IPS-18c (cell line): ENCODE data around the gene TTL.
"Not testable (repeated sequence)": the region's sequence is repeated elsewhere in the genome, so short reads cannot be mapped to it uniquely, and the experiment has no call there.

ENCODE experiments used
- H3K4me3 ChIP-seq: 2 replicates; pipeline ENCODE4 v1.7.0; 2013; ENCODE audit warnings: low read depth, mild to moderate bottlenecking, low read length, moderate library complexity; ENCODE audit not compliant: insufficient read depth
- H3K9me3 ChIP-seq: one replicate; pipeline ENCODE4 v1.6.1; 2013; ENCODE audit warnings: mild to moderate bottlenecking, low read length, moderate library complexity; ENCODE audit not compliant: control insufficient read depth, insufficient read depth

Gene TTL

DNA sequence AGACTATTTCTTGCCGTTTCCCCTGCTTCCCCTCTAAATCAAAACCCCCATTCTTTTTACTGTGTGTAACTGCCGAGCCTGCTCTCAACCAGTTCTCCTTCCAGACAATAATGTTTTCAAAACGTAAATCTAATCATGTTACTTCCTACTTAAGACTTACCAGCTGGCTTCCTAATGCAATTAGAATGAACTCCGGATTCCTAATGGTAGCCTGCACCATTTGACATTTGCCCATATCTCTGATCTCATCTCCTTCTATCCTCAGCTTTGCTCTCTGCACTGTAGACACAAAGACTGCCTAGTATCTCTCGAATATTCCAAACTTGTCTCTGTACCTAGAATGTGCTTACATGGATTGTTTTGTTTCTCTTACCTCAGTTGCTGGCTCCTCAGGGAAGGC, 12.9 kb downstream of the TTL start:
- no peak overlapping the region for H3K4me3 ChIP-seq

DNA sequence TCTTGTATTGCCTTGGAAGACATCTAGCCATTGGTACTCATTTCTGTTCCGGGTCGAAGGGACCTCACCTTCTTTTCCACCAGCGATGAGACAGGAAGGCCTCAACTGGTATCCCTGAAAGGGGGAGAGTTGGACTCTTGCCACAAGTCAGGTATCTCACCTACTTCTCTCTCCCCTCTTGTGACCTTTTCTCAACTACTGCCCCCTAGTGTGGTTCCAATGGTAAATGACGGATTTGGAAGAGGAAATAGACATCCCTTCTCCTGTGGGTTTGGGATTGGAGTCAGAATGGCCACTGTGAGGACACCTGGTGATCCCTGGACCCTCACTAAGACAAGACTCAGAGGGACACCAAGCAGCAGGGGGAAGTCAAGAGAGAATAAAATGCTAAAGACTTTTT, 13.9 kb downstream of the TTL start:
- not testable (repeated sequence) for H3K4me3 ChIP-seq, H3K9me3 ChIP-seq

More for the DNA sequence above, 12.9 kb downstream of the TTL start:
- H3K9me3 ChIP-seq = no peaks in the 10 kb centered on the region

DNA sequence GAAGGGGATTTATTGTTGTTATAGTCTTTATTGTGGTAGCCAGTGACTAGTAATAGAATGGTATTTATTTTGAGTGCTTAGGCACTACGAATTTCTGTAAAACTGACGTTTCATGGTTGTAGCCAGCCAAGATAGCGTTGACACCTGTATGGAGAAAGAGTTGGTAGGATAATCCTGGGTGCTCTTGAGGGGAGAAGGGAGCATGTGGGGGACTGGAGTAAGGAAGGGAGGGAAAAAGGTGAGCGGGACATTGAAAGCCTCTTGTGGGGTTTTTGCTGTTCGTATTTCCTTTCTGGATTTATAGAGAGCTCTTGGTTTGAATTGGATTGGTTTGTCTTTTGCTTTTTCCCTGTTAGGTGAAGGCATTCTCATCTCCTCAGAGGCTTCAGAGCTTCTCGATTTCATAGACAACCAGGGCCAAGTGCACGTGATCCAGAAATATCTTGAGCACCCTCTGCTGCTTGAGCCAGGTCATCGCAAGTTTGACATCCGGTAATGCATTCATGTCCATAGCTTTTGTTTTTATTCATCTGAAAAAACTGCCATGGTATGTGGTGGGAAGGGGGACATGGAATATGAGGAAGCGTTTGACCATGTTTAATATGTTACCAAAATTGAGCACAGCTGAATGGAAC, 19.0 kb downstream of the TTL start:
- not testable (repeated sequence) for H3K4me3 ChIP-seq, H3K9me3 ChIP-seq

DNA sequence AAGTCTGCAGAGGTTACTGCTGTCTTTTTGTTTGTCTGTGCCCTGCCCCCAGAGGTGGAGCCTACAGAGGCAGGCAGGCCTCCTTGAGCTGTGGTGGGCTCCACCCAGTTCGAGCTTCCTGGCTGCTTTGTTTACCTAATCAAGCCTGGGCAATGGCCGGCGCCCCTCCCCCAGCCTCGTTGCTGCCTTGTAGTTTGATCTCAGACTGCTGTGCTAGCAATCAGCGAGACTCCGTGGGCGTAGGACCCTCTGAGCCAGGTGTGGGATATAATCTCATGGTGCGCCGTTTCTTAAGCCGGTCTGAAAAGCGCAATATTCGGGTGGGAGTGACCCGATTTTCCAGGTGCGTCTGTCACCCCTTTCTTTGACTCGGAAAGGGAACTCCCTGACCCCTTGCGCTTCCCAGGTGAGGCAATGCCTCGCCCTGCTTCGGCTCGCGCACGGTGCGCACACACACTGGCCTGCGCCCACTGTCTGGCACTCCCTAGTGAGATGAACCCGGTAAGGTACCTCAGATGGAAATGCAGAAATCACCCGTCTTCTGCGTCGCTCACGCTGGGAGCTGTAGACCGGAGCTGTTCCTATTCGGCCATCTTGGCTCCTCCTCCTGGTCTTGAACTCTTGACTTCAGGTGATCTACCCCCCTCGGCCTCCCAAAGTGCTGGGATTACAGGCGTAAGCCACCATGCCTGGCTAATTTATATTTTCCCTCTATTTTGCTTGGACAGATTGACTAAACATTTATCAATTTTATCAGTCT, 27.5 kb downstream of the TTL start:
- not testable (repeated sequence) for H3K9me3 ChIP-seq, H3K4me3 ChIP-seq

DNA sequence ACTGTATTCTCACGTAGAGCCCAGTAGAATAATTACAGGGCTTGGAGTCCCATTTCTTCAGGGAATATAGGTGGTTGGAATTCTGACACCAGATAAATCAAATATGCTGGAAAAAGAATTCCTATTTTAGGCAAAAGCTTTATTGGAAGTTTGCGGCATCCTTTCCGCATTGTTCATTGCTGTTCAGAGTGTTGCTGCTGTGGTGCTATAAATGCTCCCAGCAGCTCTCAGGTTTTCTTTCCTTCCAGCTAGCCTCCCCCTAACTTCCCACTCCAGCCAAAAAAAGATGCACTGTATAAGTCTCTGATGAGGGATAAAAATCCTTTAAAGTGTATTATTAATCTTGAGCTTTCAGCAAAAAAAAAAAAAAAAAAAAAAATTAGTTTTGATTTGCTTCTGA, 34.8 kb downstream of the TTL start:
- no peak overlapping the region for H3K4me3 ChIP-seq

DNA sequence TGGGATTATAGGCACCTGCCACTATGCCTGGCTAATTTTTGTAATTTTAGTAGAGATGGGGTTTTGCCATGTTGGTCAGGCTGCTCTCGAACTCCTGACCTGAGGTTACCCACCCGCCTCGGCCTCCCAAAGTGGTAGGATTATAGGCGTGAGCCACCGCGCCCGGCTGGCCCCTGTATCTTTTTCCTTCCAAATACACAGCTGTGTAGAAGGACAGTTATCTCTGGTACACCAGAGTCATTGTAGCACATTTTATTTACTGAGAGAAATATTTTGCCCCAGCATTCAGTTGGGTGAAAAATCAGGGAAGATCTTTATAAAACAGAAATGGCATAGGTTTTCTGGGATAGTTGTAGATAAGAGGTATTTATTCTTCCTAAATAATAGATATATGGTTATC, 36.9 kb downstream of the TTL start:
- Histone ChIP-seq H3K4me3 (no peak overlapping the region), H3K9me3 (no peaks in the 10 kb centered on the region)

More for the DNA sequence above, 34.8 kb downstream of the TTL start:
- no peaks in the 10 kb centered on the region for H3K9me3 ChIP-seq

DNA sequence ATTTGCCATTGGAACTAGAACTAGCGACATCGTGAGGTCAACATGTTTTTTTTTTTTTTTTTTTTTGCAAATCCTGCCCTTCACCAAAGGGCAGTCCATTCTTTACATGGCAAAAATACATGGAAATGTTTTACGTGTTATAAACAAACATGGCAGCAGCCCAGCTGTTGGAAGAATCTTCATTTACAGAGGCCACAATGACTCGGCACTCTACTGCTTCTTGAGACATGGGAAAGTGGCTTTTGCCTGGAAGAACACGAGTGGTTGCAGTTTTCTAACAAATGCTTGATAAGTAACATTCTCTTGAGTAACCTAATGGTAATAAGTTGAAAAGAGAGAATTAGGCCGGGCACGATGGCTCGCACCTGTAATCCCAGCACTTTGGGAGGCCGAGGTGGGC, 37.5 kb downstream of the TTL start:
- Histone ChIP-seq H3K9me3 (no peaks in the 10 kb centered on the region), H3K4me3 (no peak overlapping the region)

DNA sequence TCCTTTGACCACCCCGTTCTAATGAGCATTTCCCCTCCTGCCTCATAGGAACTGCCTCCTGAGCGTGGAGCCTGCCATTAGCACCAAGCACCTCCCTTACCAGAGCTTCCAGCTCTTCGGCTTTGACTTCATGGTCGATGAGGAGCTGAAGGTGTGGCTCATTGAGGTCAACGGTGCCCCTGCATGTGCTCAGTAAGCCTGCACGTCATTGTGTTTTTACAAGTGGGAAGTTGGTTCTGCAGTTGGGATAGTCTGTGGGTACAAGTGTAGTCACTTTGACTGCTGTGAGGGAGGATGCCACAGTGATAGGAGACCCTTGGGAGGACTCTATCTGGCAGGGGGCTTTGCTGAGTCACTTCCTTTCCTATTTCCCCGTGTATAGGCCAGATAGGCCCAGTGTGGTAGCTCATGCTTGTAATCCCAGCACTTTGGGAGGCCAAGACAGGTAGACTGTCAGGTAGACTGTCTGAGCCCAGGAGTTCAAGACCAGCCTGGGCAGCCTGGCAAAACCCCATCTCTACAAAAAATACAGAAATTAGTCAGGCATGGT, 38.4 kb downstream of the TTL start:
- no peaks in the 10 kb centered on the region for H3K9me3 ChIP-seq
- H3K4me3 ChIP-seq = no peak overlapping the region

DNA sequence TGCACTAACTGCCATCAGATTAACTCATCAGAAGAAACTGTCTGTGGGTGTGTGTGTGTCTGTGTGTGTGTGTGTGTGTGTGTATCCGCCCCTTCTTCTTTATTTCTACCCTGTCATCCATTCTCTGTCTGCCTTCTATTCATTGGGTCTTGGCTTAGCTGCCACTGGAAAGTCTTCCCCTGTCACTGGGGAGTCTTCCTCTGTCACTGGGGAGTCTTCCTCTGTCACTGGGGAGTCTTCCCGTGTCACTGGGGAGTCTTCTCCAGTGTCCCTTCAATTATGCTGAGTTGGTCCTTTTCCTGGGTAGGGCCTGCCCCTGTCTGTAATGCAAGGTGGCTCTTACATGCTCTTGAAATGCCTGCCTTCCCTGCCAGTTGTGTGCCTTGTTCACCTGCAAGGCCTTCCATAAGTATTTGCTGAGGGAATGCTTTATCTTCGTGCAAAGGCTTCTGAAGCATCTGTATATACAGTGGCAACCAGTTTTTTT, 41.4 kb downstream of the TTL start:
- H3K4me3 ChIP-seq = no peak overlapping the region
- no peaks in the 10 kb centered on the region for H3K9me3 ChIP-seq

DNA sequence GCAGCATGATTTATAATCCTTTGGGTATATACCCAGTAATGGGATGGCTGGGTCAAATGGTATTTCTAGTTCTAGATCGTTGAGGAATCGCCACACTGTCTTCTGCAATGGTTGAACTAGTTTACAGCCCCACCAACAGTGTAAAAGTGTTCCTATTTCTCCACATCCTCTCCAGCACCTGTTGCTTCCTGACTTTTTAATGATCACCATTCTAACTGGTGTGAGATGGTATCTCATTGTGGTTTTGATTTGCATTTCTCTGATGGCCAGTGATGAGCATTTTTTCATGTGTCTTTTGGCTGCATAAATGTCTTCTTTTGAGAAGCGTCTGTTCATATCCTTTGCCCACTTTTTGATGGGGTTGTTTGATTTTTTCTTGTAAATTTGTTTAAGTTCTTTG, 42.3 kb downstream of the TTL start:
- H3K4me3 ChIP-seq, H3K9me3 ChIP-seq: not testable (repeated sequence)

DNA sequence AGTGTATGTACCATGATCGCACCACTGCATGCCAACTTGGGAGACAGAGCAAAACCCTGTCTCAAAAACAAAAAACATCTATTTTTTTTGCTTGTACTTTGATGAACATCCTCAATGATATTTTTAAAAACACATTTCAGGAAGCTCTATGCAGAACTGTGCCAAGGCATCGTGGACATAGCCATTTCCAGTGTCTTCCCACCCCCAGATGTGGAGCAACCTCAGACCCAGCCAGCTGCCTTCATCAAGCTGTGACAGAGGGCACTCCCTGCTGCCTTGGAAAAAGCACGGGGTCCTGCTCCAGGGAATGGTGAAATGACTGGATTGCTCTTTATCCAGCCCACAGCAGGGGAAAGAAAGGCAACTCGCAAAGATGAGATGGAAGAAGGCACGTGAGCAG, 46.6 kb downstream of the TTL start:
- no peak overlapping the region for H3K4me3 ChIP-seq
- no peaks in the 10 kb centered on the region for H3K9me3 ChIP-seq

DNA sequence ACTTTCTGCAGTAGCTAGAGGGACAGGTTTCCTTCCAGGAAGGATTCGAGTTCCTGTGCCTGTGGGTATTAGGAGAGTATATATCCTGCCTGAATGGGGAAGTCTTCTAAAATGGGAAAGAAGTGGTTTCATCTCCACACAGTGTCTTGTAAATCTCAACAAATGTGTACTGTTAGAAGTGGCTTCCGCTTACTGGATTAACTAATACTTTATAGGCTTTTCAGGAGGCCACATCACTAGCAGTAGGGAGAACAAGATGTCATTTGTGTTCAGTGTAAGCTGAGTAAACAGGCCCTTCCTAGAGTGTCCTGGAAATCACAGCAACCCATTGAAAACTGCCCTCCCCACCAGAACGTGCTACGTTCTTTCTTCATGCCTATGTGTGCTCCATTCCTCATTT, 47.8 kb downstream of the TTL start:
- Histone ChIP-seq H3K4me3 (no peak overlapping the region), H3K9me3 (no peaks in the 10 kb centered on the region)

DNA sequence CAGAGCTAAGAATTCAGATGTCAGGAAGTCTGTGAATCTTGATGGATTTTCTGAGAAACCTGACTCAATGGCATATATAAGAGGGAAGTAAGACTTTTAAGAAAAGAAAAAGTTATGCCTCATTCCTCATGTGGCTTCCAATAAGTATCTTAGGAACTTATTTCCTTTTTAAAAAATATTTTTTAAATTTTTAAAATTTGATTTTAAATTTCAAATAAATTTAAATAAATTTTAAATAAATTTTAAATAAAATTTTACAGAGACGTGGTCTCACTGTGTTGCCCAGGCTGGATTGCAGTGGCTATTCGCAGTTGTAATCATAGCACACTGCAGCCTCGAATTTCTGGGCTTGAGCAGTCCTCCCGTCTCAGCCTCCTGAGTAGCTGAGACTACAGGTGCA, 48.8 kb downstream of the TTL start:
- no peak overlapping the region for H3K4me3 ChIP-seq
- no peaks in the 10 kb centered on the region for H3K9me3 ChIP-seq

DNA sequence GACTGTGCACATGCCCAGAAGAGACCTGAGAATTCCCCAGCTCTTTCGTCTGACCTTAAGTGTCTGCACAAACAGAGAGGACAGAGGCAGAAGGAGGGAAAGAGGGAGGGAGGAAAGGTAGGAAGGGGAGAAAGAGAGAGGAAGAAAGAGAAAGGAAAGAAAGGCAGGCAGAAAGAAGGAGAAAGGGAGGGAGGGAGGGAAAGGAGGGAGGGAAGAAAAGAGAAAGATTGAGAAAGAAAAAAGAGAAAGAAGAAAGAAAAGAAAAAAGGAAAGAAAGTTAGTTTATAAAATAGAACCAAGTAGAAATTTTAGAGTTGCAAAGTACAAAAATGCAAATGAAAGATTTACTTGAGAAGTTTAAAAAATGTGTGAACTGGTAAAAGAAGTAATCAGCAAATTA, 52.9 kb downstream of the TTL start:
- Histone ChIP-seq H3K4me3 (no peak overlapping the region), H3K9me3 (no peaks in the 10 kb centered on the region)

DNA sequence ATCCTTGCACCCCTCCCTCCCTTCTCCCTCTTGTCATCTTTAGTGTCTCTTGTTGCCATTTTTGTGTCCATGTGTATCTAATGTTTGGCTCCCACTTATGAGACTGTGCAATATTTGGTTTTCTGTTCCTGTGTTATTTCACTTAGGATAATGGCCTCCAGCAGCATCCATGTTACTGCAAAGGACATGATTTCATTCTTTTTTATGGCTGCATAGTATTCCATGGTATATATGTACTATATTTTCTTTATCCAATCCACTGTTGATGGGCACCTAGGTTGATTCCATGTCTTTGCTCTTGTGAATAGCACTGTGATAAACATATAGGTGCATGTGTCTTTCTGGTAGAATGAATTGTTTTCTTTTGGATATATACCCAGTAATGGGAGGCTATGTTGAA, 54.7 kb downstream of the TTL start:
- H3K9me3 ChIP-seq, H3K4me3 ChIP-seq: not testable (repeated sequence)

DNA sequence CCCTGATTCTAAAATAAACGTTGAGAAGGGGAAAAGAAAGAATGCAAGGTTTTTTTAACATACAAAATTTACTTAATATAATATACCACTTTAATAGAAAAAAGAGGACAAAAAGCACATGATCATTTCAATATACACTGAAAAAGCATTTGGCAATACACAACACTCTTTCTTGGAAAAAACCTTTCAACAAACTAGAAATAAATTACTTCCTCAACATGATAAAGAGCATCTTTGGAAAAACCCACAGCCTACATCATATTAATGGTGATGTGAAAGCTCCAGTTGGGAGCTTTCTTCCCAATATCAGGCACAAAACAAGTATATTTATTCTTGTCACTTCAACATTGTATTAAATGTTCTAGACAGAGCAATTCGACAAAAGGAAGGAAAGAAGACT, 57.4 kb downstream of the TTL start:
- Histone ChIP-seq H3K4me3 (no peak overlapping the region), H3K9me3 (no peaks in the 10 kb centered on the region)

DNA sequence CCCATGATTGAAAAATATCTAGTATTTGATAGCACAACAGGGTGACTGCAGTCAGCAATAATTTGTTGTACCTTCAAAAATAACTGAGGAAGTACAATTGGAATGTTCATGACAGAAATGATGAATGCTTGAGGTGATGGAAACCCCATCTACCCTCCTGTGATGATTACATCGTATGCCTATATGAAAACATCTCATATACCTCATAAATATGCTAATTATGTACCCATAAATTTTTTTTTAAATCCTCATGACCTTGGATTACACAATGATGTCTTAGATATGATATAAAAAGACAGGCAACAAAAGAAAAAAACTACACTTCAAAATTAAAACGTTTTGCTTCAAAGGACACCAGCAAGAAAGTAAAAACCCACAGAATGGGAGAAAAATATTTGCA, 59.0 kb downstream of the TTL start:
- no peaks in the 10 kb centered on the region for H3K9me3 ChIP-seq
- H3K4me3 ChIP-seq = no peak overlapping the region

DNA sequence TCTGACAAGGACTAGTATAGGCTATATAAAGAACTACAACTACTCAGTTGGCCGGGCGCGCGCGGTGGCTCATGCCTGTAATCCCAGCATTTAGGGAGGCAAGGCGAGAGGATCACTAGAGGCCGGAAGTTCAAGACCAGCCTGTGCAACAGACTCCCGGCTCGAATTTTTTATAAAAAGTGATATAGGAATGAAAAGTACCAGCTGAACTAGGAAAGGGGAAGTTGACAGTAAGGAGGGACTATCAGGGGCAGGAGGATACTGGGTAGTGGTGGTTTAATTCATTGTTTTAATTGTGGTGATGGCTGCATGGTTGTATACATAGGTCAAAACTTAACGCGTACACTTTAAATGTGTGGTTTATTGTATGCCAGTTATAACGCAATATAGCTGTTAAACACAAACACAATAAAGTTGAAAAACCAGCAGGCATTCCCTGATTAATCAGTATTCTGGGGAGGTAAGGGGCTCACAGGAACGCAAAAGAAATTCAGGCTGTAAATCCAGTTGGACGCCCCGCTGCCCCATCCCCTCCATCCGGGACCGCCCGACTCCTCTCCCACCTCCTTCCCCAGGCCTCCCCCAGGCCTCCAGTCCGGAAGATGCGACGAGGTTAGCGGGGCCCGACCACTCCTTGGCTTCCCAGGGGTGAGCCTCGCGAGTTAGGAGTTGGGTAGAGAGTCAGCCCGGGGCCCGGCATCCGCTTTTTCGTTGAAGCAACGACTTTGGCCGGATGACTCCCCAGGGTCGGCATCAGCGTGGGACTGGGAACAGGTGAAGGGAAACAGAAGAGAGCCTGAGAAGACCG, 59.6 kb downstream of the TTL start:
- Histone ChIP-seq H3K4me3 (peak overlapping the region; percentile 98), H3K9me3 (no peaks in the 10 kb centered on the region)
